ENCODE results near the gene PLD2. TPM values are rescaled to one million over a fixed set of nuclear protein-coding genes. Genes with fewer than 3 reads are reported as not detected.

PLD2 gene
- total RNA-seq, 1 donor from 2014 or later = 58.7 TPM

DNA sequence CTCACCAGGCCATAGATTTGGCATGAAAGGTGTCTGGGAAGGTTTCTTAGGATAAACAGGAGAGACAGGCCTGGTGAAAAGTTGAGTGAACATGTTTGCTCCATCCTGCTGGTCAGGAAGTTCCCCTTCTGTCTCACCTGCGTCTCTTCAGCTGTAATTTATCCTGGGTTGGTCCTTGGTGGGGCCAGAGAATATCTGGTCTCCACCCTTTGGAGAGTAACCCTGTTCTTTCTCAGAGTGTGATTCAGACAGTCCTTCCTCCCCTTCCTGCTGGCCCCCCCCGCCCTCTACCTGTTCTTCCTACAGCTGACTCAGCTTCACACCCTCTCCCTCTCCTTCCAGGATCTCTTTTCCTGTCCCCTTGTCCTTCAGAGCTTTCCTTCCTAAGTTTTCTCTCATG is 43.3 kb downstream of the PLD2 start:
- Mint-ChIP-seq H3K4me1 (ENCODE audit: unreplicated experiment) (peaks cover 60% of the 10 kb centered on the region), H3K9me3 (no peaks in the 10 kb centered on the region), H3K36me3 (peaks cover 18% of the 10 kb centered on the region), H3K27ac (peak overlapping the region; percentile 100), H3K27me3 (no peaks in the 10 kb centered on the region), H3K4me3 (peak overlapping the region; percentile 67)
- no peak for DNase-seq (ENCODE audit: extremely low spot score, unreplicated experiment)
- no peak for TF ChIP-seq CTCF (conservative IDR thresholded peaks at IDR 0.05)

DNA sequence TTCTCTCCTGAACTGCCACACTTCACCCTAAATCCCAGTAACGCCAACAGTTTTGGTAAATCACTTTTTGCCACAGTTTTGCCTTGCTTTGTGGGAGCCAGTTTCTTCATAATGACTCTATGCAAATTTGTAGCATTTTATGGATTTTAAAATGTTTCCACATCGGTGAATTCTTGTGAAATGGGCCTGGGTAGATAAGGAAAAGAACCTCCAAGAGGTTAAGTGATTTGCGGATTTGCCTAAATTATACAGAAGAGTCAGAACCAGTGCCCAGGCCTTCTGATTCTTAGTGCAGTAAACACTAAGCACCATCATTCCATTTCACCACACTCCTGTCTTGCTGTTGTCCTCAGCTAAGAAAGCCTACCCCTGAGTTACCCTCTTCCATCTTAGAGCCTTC is 44.1 kb downstream of the PLD2 start:
- no peak for TF ChIP-seq CTCF (conservative IDR thresholded peaks at IDR 0.05)
- no peaks in the 10 kb centered on the region for H3K27me3 Mint-ChIP-seq
- H3K36me3 Mint-ChIP-seq = peaks cover 18% of the 10 kb centered on the region
- no peak for DNase-seq (ENCODE audit: extremely low spot score, unreplicated experiment)
- peak overlapping the region; percentile 55 for H3K4me3 Mint-ChIP-seq
- H3K4me1 Mint-ChIP-seq (ENCODE audit: unreplicated experiment) = peaks cover 58% of the 10 kb centered on the region
- H3K27ac Mint-ChIP-seq = peak overlapping the region; percentile 100
- no peaks in the 10 kb centered on the region for H3K9me3 Mint-ChIP-seq

- Mint-ChIP-seq H3K27ac (peak overlapping the region; percentile 100), H3K9me3 (no peaks in the 10 kb centered on the region), H3K4me1 (ENCODE audit: unreplicated experiment) (peaks cover 60% of the 10 kb centered on the region), H3K36me3 (peaks cover 24% of the 10 kb centered on the region), H3K27me3 (no peaks in the 10 kb centered on the region), H3K4me3 (peak overlapping the region; percentile 59)
- DNase-seq (ENCODE audit: extremely low spot score, unreplicated experiment) = no peak
- TF ChIP-seq CTCF (conservative IDR thresholded peaks at IDR 0.05) = no peak
Observed at GRCh38 chr17:4852567-4853207, 45.7 kb downstream of the PLD2 start.

DNA sequence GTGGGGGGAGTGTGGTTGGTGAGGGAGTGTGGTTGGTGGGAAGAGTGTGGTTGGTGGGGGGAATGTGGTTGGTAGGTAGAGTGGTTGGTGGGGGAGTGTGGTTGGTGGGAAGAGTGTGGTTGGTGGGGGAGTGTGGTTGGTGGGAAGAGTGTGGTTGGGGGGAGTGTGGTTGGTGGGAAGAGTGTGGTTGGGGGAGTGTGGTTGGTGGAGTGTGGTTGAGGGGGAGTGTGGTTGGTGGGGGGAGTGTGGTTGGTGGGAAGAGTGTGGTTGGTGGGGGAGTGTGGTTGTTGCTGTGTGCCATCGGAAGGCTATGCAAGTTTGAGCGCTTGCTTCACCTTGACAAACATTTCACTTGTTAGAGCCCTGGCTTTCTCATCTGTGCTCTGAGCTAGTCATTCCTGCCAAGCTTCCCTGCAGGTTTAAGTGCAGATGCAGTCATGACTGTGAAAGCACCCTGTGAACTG is 46.3 kb downstream of the PLD2 start:
- peaks cover 25% of the 10 kb centered on the region for H3K36me3 Mint-ChIP-seq
- no peak for DNase-seq (ENCODE audit: extremely low spot score, unreplicated experiment)
- TF ChIP-seq CTCF (conservative IDR thresholded peaks at IDR 0.05) = no peak
- H3K4me1 Mint-ChIP-seq (ENCODE audit: unreplicated experiment) = peaks cover 61% of the 10 kb centered on the region
- no peaks in the 10 kb centered on the region for H3K9me3 Mint-ChIP-seq
- no peaks in the 10 kb centered on the region for H3K27me3 Mint-ChIP-seq
- H3K27ac Mint-ChIP-seq = peak overlapping the region; percentile 97
- no peak overlapping the region for H3K4me3 Mint-ChIP-seq

- Mint-ChIP-seq H3K27me3 (no peaks in the 10 kb centered on the region), H3K4me3 (peak overlapping the region; percentile 66), H3K9me3 (no peaks in the 10 kb centered on the region), H3K36me3 (peaks cover 25% of the 10 kb centered on the region), H3K27ac (peak overlapping the region; percentile 97), H3K4me1 (ENCODE audit: unreplicated experiment) (peaks cover 62% of the 10 kb centered on the region)
- TF ChIP-seq CTCF (conservative IDR thresholded peaks at IDR 0.05) = no peak
- DNase-seq (ENCODE audit: extremely low spot score, unreplicated experiment) = no peak
Observed at GRCh38 chr17:4854111-4854681, 47.2 kb downstream of the PLD2 start.
